Muscle layer of colon (tissue), 2 donors: ENCODE data around the gene MEX3C.

Source experiments
- H3K27ac ChIP-seq: one replicate; pipeline ENCODE4 v1.7.0; 2013; ENCODE audit warnings: low read depth, mild to moderate bottlenecking, low read length, moderate library complexity
- H3K27me3 ChIP-seq, 2 donors: one replicate each; pipeline ENCODE4 v1.7.0; 2013; ENCODE audit warnings: low read length in 2 of 2, mild to moderate bottlenecking in 2 of 2; ENCODE audit not compliant: insufficient read depth in 2 of 2, control insufficient read depth in 1 of 2
- H3K36me3 ChIP-seq: one replicate; pipeline ENCODE4 v1.7.0; 2013; ENCODE audit warnings: mild to moderate bottlenecking, low read length; ENCODE audit not compliant: insufficient read depth
- H3K4me1 ChIP-seq: one replicate; pipeline ENCODE4 v1.7.0; 2013; ENCODE audit warnings: mild to moderate bottlenecking, low read length; ENCODE audit not compliant: insufficient read depth
- H3K4me3 ChIP-seq, 2 donors: one replicate each; pipeline ENCODE4 v1.7.0; 2013; ENCODE audit warnings: low read length in 2 of 2, low read depth in 1 of 2, mild to moderate bottlenecking in 1 of 2, moderate library complexity in 1 of 2
- H3K9ac ChIP-seq: one replicate; pipeline ENCODE4 v1.7.0; 2013; ENCODE audit warnings: low read length
- H3K9me3 ChIP-seq: one replicate; pipeline ENCODE4 v1.7.0; 2013; ENCODE audit warnings: mild to moderate bottlenecking, low read length
- donor health status: abdominal sarcoma.
- donor health status: Adenocarcinoma of cecum.

MEX3C gene

DNA sequence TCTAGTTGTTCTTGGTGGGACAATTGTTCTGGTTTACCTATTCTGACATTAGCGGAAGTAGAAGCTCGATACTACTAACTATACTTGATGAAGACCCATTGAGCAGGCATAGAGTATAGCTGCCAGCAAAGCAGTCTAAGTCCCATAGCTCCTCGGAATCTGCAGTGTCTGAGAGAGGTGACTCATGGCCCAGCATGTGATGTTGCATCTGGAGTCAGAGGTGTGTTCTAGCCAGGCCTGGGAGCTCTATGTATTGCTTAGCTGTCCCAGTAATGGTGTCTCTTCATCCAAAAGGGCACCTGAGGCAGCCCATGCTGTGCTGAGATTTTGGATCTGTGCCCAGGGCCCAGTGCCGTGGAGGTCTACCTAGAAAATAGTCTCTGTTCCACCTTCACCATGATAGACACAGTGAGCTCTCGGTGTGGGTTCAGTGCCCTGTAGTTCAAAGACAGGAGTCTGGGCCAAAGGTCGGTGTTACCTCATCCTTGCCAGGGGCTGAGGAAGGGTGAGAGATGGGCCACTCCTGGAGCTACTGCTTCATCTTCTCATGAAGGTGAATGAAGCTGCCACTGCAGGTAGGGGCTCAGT lies 47.3 kb downstream of the MEX3C start:
- Histone ChIP-seq H3K27ac (no peak overlapping the region), H3K36me3 (no peaks in the 10 kb centered on the region), H3K9me3 (no peaks in the 10 kb centered on the region), H3K9ac (no peak overlapping the region), H3K27me3 (no peaks in the 10 kb centered on the region), H3K4me3 (no peak overlapping the region), H3K4me1 (no peaks in the 10 kb centered on the region)

DNA sequence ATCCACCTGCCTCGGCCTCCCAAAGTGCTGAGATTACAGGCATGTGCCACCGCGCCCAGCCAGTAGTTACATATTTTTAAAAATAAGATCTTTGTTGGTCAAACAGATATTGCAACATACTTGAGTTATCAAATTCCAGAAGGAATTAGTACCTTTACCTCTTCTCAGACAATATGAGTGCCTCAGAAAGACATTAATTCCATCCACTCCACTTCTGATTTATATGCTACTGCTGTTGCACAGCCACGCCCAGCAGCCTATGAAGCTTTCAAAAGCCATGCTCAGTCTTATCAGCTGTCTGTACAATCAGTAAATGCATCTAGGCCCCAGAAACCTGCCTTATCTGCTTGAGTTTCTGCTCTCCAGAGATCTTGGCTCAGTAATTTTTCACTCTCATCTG lies 47.8 kb downstream of the MEX3C start:
- no peak overlapping the region for H3K4me3 ChIP-seq
- H3K9ac ChIP-seq = no peak overlapping the region
- H3K9me3 ChIP-seq = no peaks in the 10 kb centered on the region
- no peak overlapping the region for H3K27ac ChIP-seq
- H3K4me1 ChIP-seq = no peaks in the 10 kb centered on the region
- H3K36me3 ChIP-seq = no peaks in the 10 kb centered on the region
- no peaks in the 10 kb centered on the region for H3K27me3 ChIP-seq

GRCh38 chr18:51146909-51147308 lies 50.6 kb downstream of the MEX3C start:
- H3K27me3 ChIP-seq = no peaks in the 10 kb centered on the region
- H3K36me3 ChIP-seq = no peaks in the 10 kb centered on the region
- H3K9ac ChIP-seq = no peak overlapping the region
- H3K27ac ChIP-seq = no peak overlapping the region
- H3K4me1 ChIP-seq = no peaks in the 10 kb centered on the region
- H3K4me3 ChIP-seq = no peak overlapping the region
- H3K9me3 ChIP-seq = no peaks in the 10 kb centered on the region

DNA sequence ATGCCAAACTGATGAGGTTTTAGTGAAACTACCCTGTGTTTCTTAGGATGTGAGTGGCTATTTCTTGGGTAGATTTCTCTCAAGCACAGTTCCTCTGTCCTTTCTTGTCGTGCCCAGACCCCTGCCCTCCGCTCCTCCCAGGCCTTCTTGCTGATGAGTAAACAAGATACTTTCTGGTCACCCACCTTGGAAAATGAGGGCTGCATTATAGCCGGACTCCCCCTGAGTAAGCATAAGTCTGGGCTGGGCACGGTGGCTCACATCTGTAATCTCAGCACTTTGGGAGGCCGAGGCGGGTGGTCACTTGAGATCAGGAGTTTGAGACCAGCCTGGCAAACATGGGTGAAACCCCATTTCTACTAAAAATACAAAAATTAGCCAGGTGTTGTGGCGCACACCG lies 58.5 kb downstream of the MEX3C start:
- H3K4me3 ChIP-seq = no peak overlapping the region
- no peak overlapping the region for H3K9ac ChIP-seq
- no peaks in the 10 kb centered on the region for H3K27me3 ChIP-seq
- no peaks in the 10 kb centered on the region for H3K9me3 ChIP-seq
- no peaks in the 10 kb centered on the region for H3K4me1 ChIP-seq
- H3K27ac ChIP-seq = no peak overlapping the region
- H3K36me3 ChIP-seq = no peaks in the 10 kb centered on the region

GRCh38 chr18:51137891-51138290 lies 59.6 kb downstream of the MEX3C start:
- Histone ChIP-seq H3K9ac (no peak overlapping the region), H3K36me3 (no peaks in the 10 kb centered on the region), H3K27ac (no peak overlapping the region), H3K4me3 (no peak overlapping the region), H3K27me3 (no peaks in the 10 kb centered on the region), H3K9me3 (no peaks in the 10 kb centered on the region), H3K4me1 (no peaks in the 10 kb centered on the region)

DNA sequence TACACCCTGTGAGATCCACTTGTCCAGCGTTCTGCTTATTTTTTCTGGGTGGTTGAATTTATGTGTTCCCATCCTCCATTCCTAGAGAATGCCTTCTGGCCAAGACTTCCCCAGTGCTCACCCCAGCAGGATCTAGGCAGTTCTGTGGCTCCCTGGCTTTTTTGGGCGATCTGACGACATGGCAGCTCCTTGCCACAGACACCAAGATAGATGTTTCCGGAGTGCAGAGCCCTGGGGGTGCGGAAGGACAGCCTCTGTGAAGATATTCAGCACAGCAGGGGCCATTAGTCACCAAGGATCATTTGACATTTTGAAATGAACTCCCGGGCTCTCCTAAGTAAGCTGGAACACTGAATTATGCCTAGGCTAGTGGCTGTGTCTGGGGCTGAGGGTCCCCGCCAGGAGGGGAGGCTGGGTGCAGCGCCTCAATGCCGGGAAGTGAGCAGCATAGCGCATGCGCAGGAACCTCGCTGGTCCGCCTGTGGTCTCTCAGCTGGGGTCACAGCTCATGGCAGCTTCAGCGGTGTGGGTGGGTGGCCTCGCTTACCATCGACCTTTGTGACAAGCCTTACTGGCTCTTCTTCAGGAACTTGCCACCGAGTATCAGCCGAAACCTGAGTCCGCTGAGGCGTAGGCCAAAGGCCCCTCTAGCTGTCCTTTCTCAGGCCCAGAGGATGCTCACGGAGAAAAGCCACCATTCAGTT lies 60.3 kb downstream of the MEX3C start:
- no peaks in the 10 kb centered on the region for H3K36me3 ChIP-seq
- no peak overlapping the region for H3K9ac ChIP-seq
- H3K9me3 ChIP-seq = no peaks in the 10 kb centered on the region
- H3K4me1 ChIP-seq = no peaks in the 10 kb centered on the region
- H3K27ac ChIP-seq = no peak overlapping the region
- no peak overlapping the region for H3K4me3 ChIP-seq
- no peaks in the 10 kb centered on the region for H3K27me3 ChIP-seq

DNA sequence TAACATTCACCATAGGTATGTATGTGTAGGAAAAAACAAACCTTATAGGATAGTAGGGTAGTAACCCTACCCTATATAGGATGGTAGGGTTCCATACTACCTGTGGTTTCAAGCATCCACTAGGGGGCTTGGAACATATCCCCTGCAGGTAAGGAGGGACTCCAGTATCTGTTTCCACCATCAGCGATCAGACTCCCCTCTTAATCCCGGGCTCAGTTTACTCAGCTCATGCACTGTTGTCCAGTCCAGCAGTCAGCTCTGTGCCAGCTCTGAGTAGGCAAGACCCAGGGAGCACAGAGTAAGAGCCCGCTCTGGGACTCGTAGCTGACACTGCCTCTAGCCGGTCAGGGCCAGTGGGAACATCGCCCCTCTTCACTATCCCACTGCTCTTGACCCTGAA lies 61.7 kb downstream of the MEX3C start:
- no peaks in the 10 kb centered on the region for H3K27me3 ChIP-seq
- no peaks in the 10 kb centered on the region for H3K36me3 ChIP-seq
- H3K27ac ChIP-seq = no peak overlapping the region
- H3K9ac ChIP-seq = no peak overlapping the region
- H3K9me3 ChIP-seq = no peaks in the 10 kb centered on the region
- H3K4me3 ChIP-seq = no peak overlapping the region
- H3K4me1 ChIP-seq = no peaks in the 10 kb centered on the region

- Histone ChIP-seq H3K9me3 (no peaks in the 10 kb centered on the region), H3K27ac (no peak overlapping the region), H3K36me3 (no peaks in the 10 kb centered on the region), H3K4me1 (no peaks in the 10 kb centered on the region), H3K4me3 (no peak overlapping the region), H3K9ac (no peak overlapping the region), H3K27me3 (no peaks in the 10 kb centered on the region)
These were observed 62.1 kb downstream of the MEX3C start for GRCh38 chr18:51135364-51135763.

GRCh38 chr18:51134721-51135120 lies 62.8 kb downstream of the MEX3C start:
- H3K9me3 ChIP-seq = no peaks in the 10 kb centered on the region
- H3K4me3 ChIP-seq = no peak overlapping the region

DNA sequence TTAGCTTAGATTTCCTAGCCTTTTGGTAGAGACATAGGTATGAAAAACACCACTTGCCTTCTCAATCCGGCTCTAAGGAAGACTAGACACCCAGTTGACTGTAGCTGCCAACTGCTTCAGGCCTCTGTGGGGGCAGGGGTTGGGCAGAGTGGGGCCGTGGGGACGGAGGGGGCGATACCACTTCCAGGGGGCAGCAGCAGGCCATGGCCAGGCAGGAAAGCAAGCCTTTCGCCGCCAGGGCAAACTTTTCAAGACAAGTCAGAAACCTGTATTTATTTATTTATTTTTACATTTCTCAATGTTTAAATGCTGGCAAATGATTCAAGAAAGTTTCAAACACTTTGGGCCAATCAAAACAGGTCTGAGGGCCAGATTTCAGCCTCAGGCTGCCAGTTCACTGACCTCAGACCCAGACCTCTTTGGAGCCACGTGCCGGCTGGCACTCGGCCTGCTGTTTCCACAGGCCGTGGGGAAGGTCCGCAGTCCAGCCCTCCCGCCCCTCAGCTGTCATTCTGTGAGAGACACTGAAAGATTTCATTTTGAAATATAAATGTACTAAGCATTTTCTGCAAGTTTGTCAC lies 63.8 kb downstream of the MEX3C start:
- Histone ChIP-seq H3K4me1 (no peaks in the 10 kb centered on the region), H3K27me3 (no peaks in the 10 kb centered on the region), H3K36me3 (no peaks in the 10 kb centered on the region), H3K9ac (no peak overlapping the region), H3K4me3 (no peak overlapping the region), H3K9me3 (no peaks in the 10 kb centered on the region), H3K27ac (no peak overlapping the region)

More at GRCh38 chr18:51134721-51135120, 62.8 kb downstream of the MEX3C start:
- Histone ChIP-seq H3K27ac (no peak overlapping the region), H3K27me3 (no peaks in the 10 kb centered on the region), H3K36me3 (no peaks in the 10 kb centered on the region), H3K9ac (no peak overlapping the region), H3K4me1 (no peaks in the 10 kb centered on the region)

DNA sequence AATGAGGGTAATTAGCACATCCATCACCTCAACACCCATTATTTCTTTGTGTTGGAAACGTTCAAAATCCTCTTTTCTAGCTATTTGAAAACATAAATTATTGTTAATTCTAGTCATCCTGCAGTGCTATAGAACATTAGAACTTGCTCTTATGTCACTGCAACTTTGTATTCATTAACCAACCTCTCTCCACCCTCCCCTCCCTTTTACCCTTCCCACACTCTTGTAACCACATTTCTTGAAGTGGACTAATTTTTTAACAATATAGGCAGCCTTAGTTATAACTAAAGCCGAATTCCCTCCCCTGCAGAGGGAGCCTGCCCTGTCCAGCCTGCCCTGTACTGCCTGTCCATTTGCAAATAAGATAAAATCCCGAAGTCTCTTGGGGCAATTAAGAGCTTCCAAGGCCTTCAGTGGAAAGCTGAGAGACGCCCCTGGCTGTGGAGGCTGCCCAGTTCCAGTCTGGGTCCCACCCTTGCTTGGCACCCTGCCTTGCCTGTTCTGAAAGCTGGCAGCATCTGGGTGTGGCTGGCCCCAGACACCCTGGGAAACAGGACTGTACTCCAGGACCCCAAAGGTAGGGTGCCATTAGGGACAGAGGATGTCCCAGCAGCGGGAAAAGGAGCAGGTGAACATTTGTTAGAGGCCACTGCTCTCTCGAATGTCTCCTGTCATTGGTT lies 65.1 kb downstream of the MEX3C start:
- Histone ChIP-seq H3K4me3 (no peak overlapping the region), H3K27ac (no peak overlapping the region)

More for the DNA sequence above, 65.1 kb downstream of the MEX3C start:
- no peaks in the 10 kb centered on the region for H3K9me3 ChIP-seq
- no peak overlapping the region for H3K9ac ChIP-seq
- H3K27me3 ChIP-seq = no peaks in the 10 kb centered on the region
- no peaks in the 10 kb centered on the region for H3K36me3 ChIP-seq
- H3K4me1 ChIP-seq = no peaks in the 10 kb centered on the region
